Measurements from ENCODE around the gene ADARB2. TPM values are rescaled to one million over a fixed set of nuclear protein-coding genes. Genes with fewer than 3 reads are reported as not detected.
"Not testable (repeated sequence)": the region's sequence is repeated elsewhere in the genome, so short reads cannot be mapped to it uniquely, and the experiment has no call there.

ADARB2 gene
- total RNA-seq, 2 experiments from 2014 or later = 0.17 to 0.30 TPM

DNA sequence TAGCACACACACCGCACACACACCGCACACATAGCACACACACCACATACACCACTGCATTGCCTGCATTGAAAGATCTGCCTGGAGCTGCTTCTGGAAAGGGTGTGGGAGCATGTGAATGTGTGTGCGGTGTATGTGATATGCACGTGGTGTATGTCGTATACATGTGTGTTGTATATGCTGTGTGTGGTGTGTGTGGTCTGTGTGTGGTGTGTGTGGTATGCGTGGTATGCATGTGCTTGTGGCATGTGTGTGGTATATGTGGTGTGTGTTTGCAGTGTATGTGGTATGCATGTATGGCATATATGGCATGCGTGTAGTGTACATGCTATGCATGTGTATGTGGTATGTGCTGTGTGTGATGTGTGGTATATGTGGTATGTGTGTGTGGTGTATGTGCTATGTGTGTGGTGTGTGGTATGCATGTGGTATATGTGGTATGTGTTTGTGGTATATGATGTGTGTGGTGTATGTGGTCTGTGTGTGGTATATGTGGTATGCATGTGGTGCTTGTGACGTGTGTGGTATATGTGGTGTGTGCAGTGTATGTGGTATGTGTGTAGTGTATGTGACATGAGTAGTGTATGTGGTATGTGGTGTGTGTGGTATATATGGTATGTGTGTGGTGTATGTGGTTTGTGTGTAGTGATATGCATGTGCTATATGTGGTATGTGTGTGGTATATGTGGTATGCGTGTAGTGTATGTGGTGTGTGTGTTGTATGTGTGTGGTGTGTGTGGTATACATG, 505.0 kb downstream of the ADARB2 start:
- no peak overlapping the region for H3K4me3 Mint-ChIP-seq
- no peaks in the 10 kb centered on the region for H3K27me3 Mint-ChIP-seq
- no peak overlapping the region for H3K27ac Mint-ChIP-seq
- no peaks in the 10 kb centered on the region for H3K9me3 Mint-ChIP-seq
- DNase-seq = no peak
- POLR2A ChIA-PET = no interaction called here
- H3K36me3 Mint-ChIP-seq (ENCODE audit: low read depth) = no peaks in the 10 kb centered on the region
- no peaks in the 10 kb centered on the region for H3K4me1 Mint-ChIP-seq
- CTCF ChIA-PET = no interaction called here

DNA sequence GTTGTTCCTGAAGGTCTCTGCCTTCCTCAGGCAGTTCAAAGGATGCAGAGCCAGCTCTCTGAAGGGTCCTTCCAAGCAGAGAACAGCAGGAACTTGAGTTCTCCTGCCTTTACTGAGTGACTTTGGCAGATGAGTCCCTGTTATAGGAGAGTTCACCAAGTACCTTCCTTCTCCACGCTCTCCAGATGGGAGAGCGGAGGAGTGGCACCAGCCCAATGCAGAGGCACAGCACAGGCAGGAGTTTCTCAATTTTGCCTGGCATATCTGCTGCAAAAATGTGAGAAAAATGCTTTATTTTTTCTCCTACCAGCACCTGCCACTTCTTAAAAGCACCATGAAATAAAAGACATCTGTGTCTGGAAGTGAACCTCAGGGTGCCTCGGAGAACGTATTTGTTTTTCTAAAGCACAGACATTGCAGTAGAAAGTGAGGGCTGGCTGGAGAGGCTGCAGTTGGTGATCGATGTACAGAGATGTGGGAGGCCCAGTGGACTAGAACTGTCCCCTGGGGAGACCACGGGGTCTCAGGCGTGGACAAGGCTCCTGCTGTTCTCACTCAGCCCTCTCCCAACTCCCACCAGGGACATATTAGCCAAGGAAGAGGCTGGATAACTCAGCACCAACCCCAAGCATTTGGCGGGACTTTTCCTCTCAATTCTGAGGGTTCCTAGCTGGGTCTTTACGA, 506.6 kb downstream of the ADARB2 start:
- Mint-ChIP-seq H3K27me3 (peaks cover under 1% of the 10 kb centered on the region), H3K4me3 (no peak overlapping the region), H3K4me1 (no peaks in the 10 kb centered on the region), H3K27ac (no peak overlapping the region), H3K36me3 (ENCODE audit: low read depth) (no peaks in the 10 kb centered on the region), H3K9me3 (no peaks in the 10 kb centered on the region)
- CTCF ChIA-PET = interaction anchor here (0.6 kb wide), 1 partner anchor 121 kb away, joined by 3 read pairs; no protein-coding TSS in a partner anchor
- POLR2A ChIA-PET = no interaction called here
- no peak for DNase-seq

DNA sequence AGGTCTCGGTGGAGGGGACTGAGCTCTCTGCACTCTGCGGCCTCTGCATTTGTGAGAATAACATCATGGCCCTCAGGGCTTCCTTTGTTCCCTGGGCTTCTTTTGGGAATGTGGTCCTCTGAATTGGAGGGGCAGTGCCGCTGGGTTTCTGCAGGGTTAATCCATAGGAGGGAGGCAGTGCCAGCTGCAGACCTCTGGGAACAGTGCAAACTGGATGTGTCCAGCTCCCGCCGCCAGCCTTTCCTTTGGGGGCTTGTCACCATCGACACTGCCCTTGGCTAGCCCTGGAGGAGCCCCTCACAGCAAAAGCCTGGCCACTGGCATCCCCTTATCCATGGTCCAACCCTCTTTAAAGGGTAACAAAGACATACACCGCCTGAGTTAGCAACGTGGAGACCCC, 507.2 kb downstream of the ADARB2 start:
- DNase-seq = no peak
- H3K27me3 Mint-ChIP-seq = peaks cover 2% of the 10 kb centered on the region
- H3K27ac Mint-ChIP-seq = no peak overlapping the region
- H3K36me3 Mint-ChIP-seq (ENCODE audit: low read depth) = no peaks in the 10 kb centered on the region
- ChIA-PET CTCF (interaction anchor here (0.6 kb wide), 1 partner anchor 120 kb away, joined by 3 read pairs; no protein-coding TSS in a partner anchor), POLR2A (no interaction called here)
- no peak overlapping the region for H3K4me3 Mint-ChIP-seq
- H3K4me1 Mint-ChIP-seq = no peaks in the 10 kb centered on the region
- H3K9me3 Mint-ChIP-seq = no peaks in the 10 kb centered on the region

DNA sequence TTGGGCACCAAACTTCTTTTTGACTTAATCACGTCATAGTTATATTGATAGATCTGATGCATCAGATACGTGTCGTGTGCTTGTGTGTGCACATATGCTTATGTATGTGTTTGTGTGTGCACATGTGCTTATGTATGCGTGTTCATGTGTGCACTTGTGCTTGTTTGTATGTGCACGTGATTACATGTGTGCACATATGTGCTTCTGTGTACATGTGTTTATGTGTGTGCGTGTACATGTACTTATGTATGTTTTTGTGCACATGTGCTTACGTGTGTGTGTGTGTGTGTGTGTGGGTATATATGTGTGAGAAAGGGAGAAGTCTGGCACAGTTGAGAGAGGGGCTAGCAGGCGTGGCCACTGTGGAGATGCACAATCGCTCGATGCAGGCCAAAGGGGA, 507.8 kb downstream of the ADARB2 start:
- Mint-ChIP-seq H3K36me3 (ENCODE audit: low read depth) (no peaks in the 10 kb centered on the region), H3K27ac (no peak overlapping the region), H3K4me3 (no peak overlapping the region), H3K4me1 (no peaks in the 10 kb centered on the region), H3K27me3 (peaks cover 5% of the 10 kb centered on the region), H3K9me3 (peaks cover 2% of the 10 kb centered on the region)
- ChIA-PET POLR2A (no interaction called here), CTCF (no interaction called here)
- no peak for DNase-seq

DNA sequence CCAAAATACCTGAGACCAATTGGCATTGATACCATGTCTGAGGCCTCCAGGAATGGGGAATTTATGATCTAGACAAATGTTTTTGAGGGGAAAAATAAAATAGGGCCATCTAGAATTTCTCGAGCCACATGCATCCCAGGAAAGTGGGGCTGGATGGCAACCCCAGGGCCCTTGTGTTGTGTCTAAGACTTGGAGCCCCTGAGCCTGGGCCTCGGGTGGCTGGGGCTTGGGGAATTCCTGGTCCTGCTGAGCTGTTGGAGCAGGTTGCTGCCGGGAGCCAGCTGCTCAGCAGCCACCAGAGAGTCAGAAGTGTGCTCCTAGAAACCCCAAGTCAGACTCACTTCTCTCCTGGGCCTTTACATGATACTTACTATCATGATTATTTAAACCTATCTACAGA, 508.2 kb downstream of the ADARB2 start:
- Mint-ChIP-seq H3K36me3 (ENCODE audit: low read depth) (no peaks in the 10 kb centered on the region), H3K4me1 (no peaks in the 10 kb centered on the region), H3K27me3 (peaks cover 6% of the 10 kb centered on the region), H3K27ac (no peak overlapping the region), H3K9me3 (peaks cover 3% of the 10 kb centered on the region), H3K4me3 (no peak overlapping the region)
- CTCF ChIA-PET = no interaction called here
- POLR2A ChIA-PET = no interaction called here
- no peak for DNase-seq

DNA sequence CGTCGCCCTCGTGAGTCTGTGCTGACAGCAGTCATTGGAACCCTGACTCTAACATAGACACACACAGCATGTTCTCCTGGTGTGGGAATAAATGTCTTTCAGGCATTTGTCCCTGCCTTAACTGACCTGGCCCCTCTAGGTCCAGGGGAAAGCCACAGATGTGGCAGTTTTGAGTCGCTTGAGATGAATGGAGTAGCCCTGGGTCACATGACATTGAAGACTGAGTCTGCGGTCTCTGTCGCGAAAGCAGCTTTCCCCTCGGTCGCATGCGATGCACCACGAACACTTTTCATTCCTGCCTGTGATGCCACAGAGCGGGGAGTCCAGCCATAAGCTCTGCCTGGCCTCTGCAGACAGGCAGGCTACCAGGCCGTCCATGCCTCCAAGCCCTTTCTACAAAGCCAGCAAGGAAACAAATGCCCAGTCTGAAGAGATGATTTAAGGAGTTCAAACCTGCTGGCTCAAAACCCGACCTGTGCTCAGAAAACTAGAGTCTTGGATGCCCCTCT, 508.8 kb downstream of the ADARB2 start:
- H3K27me3 Mint-ChIP-seq = peaks cover 11% of the 10 kb centered on the region
- H3K9me3 Mint-ChIP-seq = peaks cover 3% of the 10 kb centered on the region
- no peaks in the 10 kb centered on the region for H3K4me1 Mint-ChIP-seq
- no peak overlapping the region for H3K27ac Mint-ChIP-seq
- DNase-seq = no peak
- CTCF ChIA-PET = no interaction called here
- no peaks in the 10 kb centered on the region for H3K36me3 Mint-ChIP-seq (ENCODE audit: low read depth)
- POLR2A ChIA-PET = no interaction called here
- no peak overlapping the region for H3K4me3 Mint-ChIP-seq

DNA sequence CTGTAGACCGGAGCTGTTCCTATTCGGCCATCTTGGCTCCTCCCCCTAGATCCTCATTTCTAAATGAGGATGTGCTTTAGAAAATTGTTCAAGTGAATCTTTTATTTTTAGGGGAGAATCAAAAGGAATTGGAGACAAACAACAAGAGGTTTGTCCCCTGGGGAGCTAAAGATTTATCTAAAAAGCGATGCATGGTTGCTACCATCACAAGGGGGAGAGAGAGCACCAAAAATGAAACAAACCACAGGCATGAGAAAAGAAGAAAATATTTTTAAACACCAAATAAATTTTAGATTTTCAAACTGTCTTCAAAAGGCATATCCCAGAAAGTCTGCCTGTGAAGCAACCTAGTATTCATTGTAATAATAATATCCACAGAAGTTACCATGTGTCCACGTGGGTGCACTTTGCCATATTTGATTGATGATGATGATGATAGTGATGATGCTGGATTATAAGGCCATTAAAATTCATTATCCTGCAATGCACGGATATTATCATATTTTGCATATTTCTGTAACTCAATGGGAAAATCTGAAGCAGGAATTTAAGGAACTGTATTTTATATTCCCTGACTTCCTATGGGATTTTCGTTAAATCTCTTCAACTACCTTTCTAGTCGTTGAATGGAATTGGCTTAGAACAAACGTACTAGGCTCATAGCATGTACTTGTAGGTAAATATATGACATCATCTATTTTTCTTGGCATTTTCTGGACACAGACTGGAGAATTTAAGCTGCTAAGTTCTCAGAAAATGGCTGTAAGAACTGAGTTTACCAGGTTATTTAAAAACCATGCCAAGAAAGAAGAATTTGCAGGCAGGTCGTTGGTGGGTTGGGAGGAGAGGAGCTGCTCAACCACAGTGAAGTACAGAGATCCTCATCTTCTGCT, 509.6 kb downstream of the ADARB2 start:
- no peaks in the 10 kb centered on the region for H3K4me1 Mint-ChIP-seq
- peaks cover 3% of the 10 kb centered on the region for H3K9me3 Mint-ChIP-seq
- POLR2A ChIA-PET = no interaction called here
- CTCF ChIA-PET = no interaction called here
- H3K27me3 Mint-ChIP-seq = peaks cover 11% of the 10 kb centered on the region
- DNase-seq = no peak
- H3K36me3 Mint-ChIP-seq (ENCODE audit: low read depth) = no peaks in the 10 kb centered on the region
- no peak overlapping the region for H3K4me3 Mint-ChIP-seq
- H3K27ac Mint-ChIP-seq = no peak overlapping the region

DNA sequence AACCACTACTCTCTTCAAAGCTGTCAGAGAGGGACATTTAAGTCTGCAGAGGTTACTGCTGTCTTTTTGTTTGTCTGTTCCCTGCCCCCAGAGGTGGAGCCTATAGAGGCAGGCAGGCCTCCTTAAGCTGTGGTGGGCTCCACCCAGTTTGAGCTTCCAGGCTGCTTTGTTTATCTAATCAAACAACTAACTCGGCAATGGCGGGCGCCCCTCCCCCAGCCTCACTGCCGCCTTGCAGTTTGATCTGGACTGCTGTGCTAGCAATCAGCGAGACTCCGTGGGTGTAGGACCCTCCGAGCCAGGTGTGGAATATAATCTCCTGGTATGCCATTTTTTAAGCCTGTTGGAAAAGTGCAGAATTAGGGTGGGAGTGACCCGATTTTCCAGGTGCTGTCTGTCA, 510.4 kb downstream of the ADARB2 start:
- H3K9me3 Mint-ChIP-seq; H3K36me3 Mint-ChIP-seq (ENCODE audit: low read depth); DNase-seq; H3K4me3 Mint-ChIP-seq; H3K4me1 Mint-ChIP-seq; POLR2A ChIA-PET; H3K27ac Mint-ChIP-seq; CTCF ChIA-PET: not testable (repeated sequence)
- H3K27me3 Mint-ChIP-seq = peaks cover 12% of the 10 kb centered on the region

DNA sequence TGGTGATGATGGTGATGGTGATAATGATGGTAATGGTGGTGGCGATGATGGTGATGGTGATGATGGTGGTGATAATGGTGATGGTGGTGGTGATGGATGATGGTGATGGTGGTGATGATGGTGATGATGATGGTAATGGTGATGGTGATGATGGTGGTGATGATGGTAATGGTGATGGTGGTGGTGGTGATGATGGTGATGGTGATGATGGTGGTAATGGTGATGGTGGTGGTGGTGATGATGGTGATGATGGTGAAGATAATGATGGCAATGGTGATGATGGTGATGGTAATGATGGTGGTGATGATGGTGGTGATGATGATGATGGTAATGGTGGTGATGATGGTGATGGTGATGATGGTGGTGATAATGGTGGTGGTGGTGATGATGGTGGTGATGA, 517.5 kb downstream of the ADARB2 start:
- H3K4me3 Mint-ChIP-seq; H3K27ac Mint-ChIP-seq; POLR2A ChIA-PET; DNase-seq; H3K9me3 Mint-ChIP-seq; H3K4me1 Mint-ChIP-seq; H3K36me3 Mint-ChIP-seq (ENCODE audit: low read depth); CTCF ChIA-PET: not testable (repeated sequence)
- H3K27me3 Mint-ChIP-seq = peaks cover 11% of the 10 kb centered on the region

DNA sequence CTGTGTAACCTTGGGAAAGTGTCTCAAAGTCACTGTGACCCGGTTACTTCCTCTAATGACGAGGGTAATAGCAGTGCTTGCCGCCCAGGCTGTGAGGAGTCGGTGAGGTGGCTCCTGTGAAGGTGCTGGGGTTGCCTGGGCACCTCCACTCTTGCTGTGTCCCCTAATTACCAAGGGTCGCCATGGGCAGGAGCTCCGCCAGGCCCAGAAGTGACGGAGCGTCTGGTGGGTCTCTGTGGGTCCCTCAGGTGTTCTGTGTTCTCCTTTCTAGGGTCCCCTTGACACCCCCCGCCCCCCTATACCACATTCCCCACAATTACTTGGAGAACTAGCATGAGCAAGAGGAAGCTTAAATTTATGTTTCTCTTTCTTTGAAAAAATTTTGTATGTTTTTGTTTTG, 519.7 kb downstream of the ADARB2 start:
- H3K4me1 Mint-ChIP-seq = no peaks in the 10 kb centered on the region
- CTCF ChIA-PET = no interaction called here
- H3K9me3 Mint-ChIP-seq = no peaks in the 10 kb centered on the region
- peaks cover 1% of the 10 kb centered on the region for H3K27me3 Mint-ChIP-seq
- H3K4me3 Mint-ChIP-seq = no peak overlapping the region
- no peak overlapping the region for H3K27ac Mint-ChIP-seq
- DNase-seq = no peak
- POLR2A ChIA-PET = no interaction called here
- no peaks in the 10 kb centered on the region for H3K36me3 Mint-ChIP-seq (ENCODE audit: low read depth)

DNA sequence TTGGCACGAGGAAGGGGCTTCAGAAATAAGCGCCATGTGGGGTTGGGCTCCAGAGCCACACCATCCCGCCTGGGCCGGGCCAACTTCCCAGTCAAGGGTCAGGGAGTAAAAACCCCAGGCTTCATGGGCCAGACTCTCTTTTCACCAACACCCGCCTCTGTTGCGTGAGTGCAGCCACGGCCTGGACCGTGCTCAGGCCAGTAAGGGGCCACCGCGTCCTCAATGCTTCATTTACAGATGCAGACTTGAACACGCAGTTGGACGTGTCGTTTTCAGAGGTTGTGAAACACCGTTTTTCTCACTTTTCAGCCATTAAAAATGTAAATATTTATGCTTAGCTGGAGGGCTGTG, 520.1 kb downstream of the ADARB2 start:
- H3K36me3 Mint-ChIP-seq (ENCODE audit: low read depth) = no peaks in the 10 kb centered on the region
- no peak overlapping the region for H3K4me3 Mint-ChIP-seq
- no peak overlapping the region for H3K27ac Mint-ChIP-seq
- H3K9me3 Mint-ChIP-seq = no peaks in the 10 kb centered on the region
- H3K4me1 Mint-ChIP-seq = no peaks in the 10 kb centered on the region
- POLR2A ChIA-PET = no interaction called here
- DNase-seq = no peak
- H3K27me3 Mint-ChIP-seq = peaks cover under 1% of the 10 kb centered on the region
- CTCF ChIA-PET = no interaction called here

DNA sequence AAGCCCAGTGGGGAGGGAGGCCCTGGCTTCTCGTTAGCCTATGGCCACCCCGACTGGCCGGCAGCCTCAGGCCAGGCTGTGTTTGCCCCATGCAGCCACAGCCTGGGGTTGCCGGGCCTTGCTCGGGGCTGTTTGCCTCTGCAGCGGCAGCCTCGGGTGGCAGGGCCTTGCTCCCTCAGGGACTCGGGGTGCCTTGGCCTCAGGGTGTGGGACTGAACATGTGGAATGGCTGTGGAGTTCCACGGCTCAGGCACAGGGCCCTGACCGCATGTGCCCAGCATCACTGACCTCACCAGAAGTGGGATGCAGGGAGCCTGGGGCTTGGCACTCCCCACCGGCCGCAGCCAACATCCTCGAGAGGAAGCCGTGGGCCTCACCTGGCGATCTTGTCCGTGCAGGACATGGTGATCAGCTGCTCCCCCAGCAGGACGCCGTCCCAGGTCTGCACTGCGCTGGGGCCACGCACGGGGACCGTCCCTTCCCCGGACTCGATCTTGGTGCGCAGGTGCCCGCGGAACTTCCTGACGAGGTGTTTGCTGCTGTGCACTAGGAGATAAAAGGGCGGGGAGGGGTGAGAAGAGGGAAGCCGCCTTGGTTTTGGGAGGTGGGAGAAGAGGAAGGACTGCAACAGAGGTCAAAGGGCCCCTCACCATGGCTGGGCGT, 520.6 kb downstream of the ADARB2 start:
- no peaks in the 10 kb centered on the region for H3K4me1 Mint-ChIP-seq
- no peaks in the 10 kb centered on the region for H3K27me3 Mint-ChIP-seq
- no peak overlapping the region for H3K27ac Mint-ChIP-seq
- no peak overlapping the region for H3K4me3 Mint-ChIP-seq
- no peaks in the 10 kb centered on the region for H3K9me3 Mint-ChIP-seq
- H3K36me3 Mint-ChIP-seq (ENCODE audit: low read depth) = no peaks in the 10 kb centered on the region
- no peak for DNase-seq
- ChIA-PET CTCF (no interaction called here), POLR2A (no interaction called here)

Data from activated CD4-positive, alpha-beta T cell treated with anti-CD3 and anti-CD28 coated beads, Interleukin-2, amount 10 ng/mL, durations not matched to agents 7 days and 5 days (primary cell).